Cardiac fibroblast (primary cell): ENCODE data around the gene OR51F1.
"Not testable (repeated sequence)": the region's sequence is repeated elsewhere in the genome, so short reads cannot be mapped to it uniquely, and the experiment has no call there.

Source experiments
- DNase-seq, 2 donors: peaks; one replicate each; pipeline versions ENCODE4 v3.0.0 to v3.0.0-alpha.2; 2010; ENCODE audit warnings: low read depth in 2 of 2
- H3K4me3 ChIP-seq, 2 donors: replicated peaks in 1 of 2; 1 replicate in 1 of 2; 2 replicates in 1 of 2; pipeline ENCODE4 v1.5.1; 2011; ENCODE audit warnings: low read depth in 2 of 2, low read length in 2 of 2, mild to moderate bottlenecking in 2 of 2, moderate library complexity in 1 of 2
- TF ChIP-seq, protein P1 (sequence below): IDR thresholded peaks from one replicate; pipeline ENCODE4 v1.5.1; 2011; ENCODE audit warnings: low read depth, mild to moderate bottlenecking, low read length, inconsistent platforms

OR51F1 gene

GRCh38 chr11:4727171-4727570 is 42.6 kb downstream of the OR51F1 start:
- H3K4me3 ChIP-seq: no peak overlapping the region
- DNase-seq: no peak
- TF ChIP-seq, protein P1, sequence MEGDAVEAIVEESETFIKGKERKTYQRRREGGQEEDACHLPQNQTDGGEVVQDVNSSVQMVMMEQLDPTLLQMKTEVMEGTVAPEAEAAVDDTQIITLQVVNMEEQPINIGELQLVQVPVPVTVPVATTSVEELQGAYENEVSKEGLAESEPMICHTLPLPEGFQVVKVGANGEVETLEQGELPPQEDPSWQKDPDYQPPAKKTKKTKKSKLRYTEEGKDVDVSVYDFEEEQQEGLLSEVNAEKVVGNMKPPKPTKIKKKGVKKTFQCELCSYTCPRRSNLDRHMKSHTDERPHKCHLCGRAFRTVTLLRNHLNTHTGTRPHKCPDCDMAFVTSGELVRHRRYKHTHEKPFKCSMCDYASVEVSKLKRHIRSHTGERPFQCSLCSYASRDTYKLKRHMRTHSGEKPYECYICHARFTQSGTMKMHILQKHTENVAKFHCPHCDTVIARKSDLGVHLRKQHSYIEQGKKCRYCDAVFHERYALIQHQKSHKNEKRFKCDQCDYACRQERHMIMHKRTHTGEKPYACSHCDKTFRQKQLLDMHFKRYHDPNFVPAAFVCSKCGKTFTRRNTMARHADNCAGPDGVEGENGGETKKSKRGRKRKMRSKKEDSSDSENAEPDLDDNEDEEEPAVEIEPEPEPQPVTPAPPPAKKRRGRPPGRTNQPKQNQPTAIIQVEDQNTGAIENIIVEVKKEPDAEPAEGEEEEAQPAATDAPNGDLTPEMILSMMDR: no peak

GRCh38 chr11:4722616-4723534 is 46.9 kb downstream of the OR51F1 start:
- not testable (repeated sequence) for DNase-seq, H3K4me3 ChIP-seq
